Activated CD8-positive, alpha-beta T cell treated with anti-CD3 and anti-CD28 coated beads, Interleukin-2, amount 10 ng/mL, durations not matched to agents 7 days and 5 days (primary cell): ENCODE data around the gene SLC9A3. TPM values are rescaled to one million over a fixed set of nuclear protein-coding genes. Genes with fewer than 3 reads are reported as not detected.

Experiments
- ATAC-seq: fragments of 150-1000 bp; cut with Tn5 transposase; one replicate; pipeline ENCODE4 v1.10.0; 2021; ENCODE audit warnings: moderate library complexity
- CTCF ChIA-PET: fragments of 350-600 bp; sonication (Branson Sonifier 250); formaldehyde crosslinking; loops from one replicate; lab custom pipeline; 2021; ENCODE audit warnings: antibody characterized with exemption; lab: Charles Lee
- POLR2A ChIA-PET: fragments of 350-600 bp; sonication (Branson Sonifier 250); formaldehyde crosslinking; loops from one replicate; lab custom pipeline; 2021; ENCODE audit warnings: antibody characterized with exemption; lab: Charles Lee
- DNase-seq: peaks from one replicate; pipeline ENCODE4 v3.0.0-alpha.2; 2020
- H3K27ac Mint-ChIP-seq: one replicate; pipeline ENCODE4 v1.8.0; 2021; ENCODE audit warnings: mild to moderate bottlenecking, mixed read lengths
- H3K27me3 Mint-ChIP-seq: one replicate; pipeline ENCODE4 v1.8.0; 2021; ENCODE audit warnings: low read depth, mixed read lengths
- H3K36me3 Mint-ChIP-seq: one replicate; pipeline ENCODE4 v1.8.0; 2021; ENCODE audit warnings: low read depth, mixed read lengths
- H3K4me1 Mint-ChIP-seq: one replicate; pipeline ENCODE4 v1.8.0; 2021; ENCODE audit warnings: low read depth, mixed read lengths
- H3K4me3 Mint-ChIP-seq: one replicate; pipeline ENCODE4 v1.8.0; 2021; ENCODE audit warnings: mild to moderate bottlenecking, mixed read lengths
- H3K9me3 Mint-ChIP-seq: one replicate; pipeline ENCODE4 v1.8.0; 2022; ENCODE audit warnings: mixed read lengths; ENCODE audit not compliant: insufficient read depth
- total RNA-seq, 2 experiments: library from RNA; stranded (reverse); gene quantifications; one replicate each; pipeline ENCODE4 v1.2.3, GENCODE V29; 2021

Gene SLC9A3
- total RNA-seq, 2 experiments from 2014 or later: 1.6 to 1.9 TPM

DNA sequence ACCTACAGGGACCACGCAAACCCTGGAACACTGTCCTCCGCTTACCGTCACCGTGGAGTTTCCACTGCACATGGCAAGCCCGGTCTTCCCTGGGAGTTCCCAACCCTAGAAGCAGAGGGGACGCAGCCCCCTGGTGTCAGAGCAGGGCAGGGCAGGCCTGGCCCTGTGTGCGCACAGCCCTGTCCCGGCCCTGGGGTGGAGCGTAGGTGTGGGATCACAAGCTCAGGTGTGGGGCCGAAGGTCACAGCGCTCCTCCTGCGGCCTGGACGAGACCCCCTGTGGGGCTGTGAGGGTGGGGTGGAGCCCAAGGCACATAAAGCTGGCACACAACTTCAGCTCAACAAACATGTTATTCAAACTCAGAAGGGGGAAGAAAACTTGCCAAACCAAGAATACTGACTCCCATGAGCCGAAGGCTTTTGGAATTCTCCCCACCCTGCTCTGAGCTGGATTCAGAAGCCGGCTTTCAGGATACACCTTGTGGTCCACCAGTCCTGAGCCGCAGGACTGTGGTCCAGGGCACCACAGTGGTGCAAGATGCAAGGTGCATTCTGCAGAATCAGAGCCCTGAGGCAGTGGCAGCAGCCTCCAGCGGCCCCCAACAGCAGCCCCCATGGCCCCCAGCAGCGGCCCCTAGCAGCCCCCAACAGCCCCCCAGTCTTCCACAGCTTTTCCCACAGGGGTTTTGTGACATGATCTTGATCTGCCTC, 93.1 kb downstream of the SLC9A3 start:
- H3K27ac Mint-ChIP-seq: peak overlapping the region; percentile 43
- peaks cover 46% of the 10 kb centered on the region for H3K36me3 Mint-ChIP-seq
- peak; percentile 92 for ATAC-seq
- CTCF ChIA-PET: interaction anchor here (0.7 to 2.7 kb wide), 18 partner anchors 9 to 212 kb away, joined by 3 to 32 read pairs (median 4); partner anchors contain the start of gene AHRR
- no peaks in the 10 kb centered on the region for H3K9me3 Mint-ChIP-seq
- H3K27me3 Mint-ChIP-seq: no peaks in the 10 kb centered on the region
- peak; percentile 58 for DNase-seq
- POLR2A ChIA-PET: no interaction called here
- peaks cover 13% of the 10 kb centered on the region for H3K4me1 Mint-ChIP-seq
- H3K4me3 Mint-ChIP-seq: no peak overlapping the region

DNA sequence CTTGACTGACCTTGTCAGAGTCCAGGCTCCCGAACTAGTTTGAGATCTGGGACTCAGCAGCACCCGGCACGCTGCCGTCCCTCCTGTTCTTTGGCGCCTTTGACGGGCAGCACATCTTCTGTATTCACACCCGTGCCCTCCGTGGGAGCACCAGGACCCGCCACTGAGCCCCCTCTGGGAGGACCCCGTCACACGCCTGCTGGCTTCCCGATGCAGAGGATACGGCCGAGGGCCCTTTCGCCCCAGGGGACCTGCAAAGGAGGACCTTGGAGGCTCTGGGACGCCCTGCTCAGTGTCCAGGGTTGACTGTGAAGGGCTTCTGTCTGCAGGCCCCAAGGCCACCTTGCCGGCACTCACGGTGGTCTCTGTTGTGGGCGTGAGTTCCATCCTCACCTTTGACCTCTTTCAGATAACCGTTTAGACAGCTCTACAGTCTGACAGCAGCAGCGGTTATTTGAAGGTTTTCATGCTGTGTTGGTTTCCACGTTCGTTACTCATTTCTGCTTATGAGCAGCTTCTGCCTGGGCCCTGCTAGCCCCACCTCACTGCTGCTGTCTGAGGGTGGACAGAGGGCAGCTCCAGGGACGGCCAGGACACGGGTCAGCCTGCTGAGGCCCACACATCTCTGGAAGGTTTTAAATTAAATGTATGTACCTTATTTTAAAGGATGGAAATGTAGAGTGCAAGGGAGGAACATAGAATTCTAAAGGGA, 93.9 kb downstream of the SLC9A3 start:
- Mint-ChIP-seq H3K27me3 (no peaks in the 10 kb centered on the region), H3K4me1 (peaks cover 14% of the 10 kb centered on the region), H3K36me3 (peaks cover 53% of the 10 kb centered on the region), H3K9me3 (no peaks in the 10 kb centered on the region), H3K27ac (no peak overlapping the region), H3K4me3 (no peak overlapping the region)
- ATAC-seq (no peak), DNase-seq (no peak)
- ChIA-PET POLR2A (no interaction called here), CTCF (interaction anchor here (1.0 to 2.7 kb wide), 13 partner anchors 10 to 147 kb away, joined by 3 to 32 read pairs (median 6); partner anchors contain the start of gene AHRR)

DNA sequence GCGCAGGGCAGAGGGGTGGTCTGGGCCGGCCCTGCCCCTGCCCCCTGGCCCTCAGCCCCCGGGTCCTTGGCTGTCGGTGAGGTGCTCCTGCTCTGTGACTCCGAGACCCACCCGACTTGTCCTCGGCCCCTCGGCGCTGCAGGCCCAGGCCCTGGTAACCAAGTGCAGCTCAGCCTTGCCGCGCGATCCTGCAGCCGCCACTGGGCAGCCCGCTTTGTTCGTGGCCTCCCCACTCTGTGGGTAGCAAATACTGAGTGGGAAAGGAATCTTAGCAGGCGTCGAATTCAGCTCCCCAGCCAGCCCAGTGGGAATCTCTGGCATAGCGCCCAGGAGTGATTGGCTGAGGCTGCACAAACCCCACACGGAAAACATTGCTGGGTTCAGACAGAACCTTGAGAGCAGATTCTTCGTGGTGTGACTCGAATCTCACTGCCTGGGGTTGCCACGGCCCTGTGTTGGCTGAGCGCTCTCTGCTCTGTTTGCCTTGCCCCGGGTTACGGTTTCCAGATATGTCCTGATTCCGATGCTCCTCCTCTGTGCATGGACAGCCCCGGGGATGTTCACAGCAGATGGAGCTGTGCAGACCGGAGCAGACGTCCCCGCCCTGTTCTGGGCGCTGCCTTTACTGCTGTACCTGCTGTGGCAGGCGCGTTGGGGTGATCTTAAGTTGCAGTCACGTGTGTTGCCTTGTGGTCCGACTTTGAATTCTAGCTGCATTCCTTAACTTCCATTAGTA, 94.6 kb downstream of the SLC9A3 start:
- DNase-seq (no peak), ATAC-seq (no peak)
- ChIA-PET CTCF (interaction anchor here (1.1 to 2.7 kb wide), 4 partner anchors 16 to 146 kb away, joined by 4 to 32 read pairs (median 14); no protein-coding TSS in a partner anchor), POLR2A (no interaction called here)
- Mint-ChIP-seq H3K27me3 (no peaks in the 10 kb centered on the region), H3K4me3 (no peak overlapping the region), H3K36me3 (peaks cover 54% of the 10 kb centered on the region), H3K27ac (no peak overlapping the region), H3K9me3 (no peaks in the 10 kb centered on the region), H3K4me1 (peaks cover 19% of the 10 kb centered on the region)

DNA sequence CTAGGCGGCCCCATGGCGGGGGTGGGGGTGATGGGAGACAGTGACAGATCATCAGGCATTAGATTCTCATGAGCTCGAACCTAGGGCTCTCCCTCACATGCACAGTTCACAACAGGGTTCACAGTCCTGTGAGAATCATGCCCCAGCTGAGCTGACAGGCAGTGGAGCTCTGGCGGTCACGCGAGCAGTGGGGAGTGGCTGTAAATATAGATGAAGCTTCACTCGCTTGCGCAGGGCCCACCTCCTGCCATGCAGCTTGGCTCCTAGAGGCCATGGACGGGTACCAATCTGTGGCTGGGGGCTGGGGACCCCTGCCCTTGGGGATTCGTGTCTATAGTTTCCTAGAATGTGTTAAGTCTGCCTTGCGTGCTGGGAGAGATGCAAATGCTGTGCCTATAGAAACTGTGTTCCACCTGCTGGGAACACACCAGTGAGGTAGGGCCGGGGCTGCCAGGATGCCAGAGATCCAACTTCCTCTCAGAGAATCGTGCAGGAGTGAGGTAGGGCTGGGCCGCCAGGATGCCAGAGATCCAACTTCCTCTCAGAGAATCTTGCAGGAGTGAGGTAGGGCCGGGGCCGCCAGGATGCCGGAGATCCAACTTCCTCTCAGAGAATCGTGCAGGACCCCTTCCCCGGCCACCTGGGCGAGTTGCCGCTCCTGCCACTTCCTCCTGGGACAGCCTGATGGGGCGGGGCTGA, 95.3 kb downstream of the SLC9A3 start:
- Mint-ChIP-seq H3K4me3 (no peak overlapping the region), H3K9me3 (no peaks in the 10 kb centered on the region), H3K4me1 (peaks cover 24% of the 10 kb centered on the region), H3K27ac (peak overlapping the region; percentile 66), H3K36me3 (peaks cover 56% of the 10 kb centered on the region), H3K27me3 (no peaks in the 10 kb centered on the region)
- CTCF ChIA-PET: interaction anchor here (1.3 to 1.5 kb wide), 2 partner anchors 17 to 113 kb away, joined by 4 to 14 read pairs; no protein-coding TSS in a partner anchor
- DNase-seq (no peak), ATAC-seq (no peak)
- POLR2A ChIA-PET: no interaction called here

DNA sequence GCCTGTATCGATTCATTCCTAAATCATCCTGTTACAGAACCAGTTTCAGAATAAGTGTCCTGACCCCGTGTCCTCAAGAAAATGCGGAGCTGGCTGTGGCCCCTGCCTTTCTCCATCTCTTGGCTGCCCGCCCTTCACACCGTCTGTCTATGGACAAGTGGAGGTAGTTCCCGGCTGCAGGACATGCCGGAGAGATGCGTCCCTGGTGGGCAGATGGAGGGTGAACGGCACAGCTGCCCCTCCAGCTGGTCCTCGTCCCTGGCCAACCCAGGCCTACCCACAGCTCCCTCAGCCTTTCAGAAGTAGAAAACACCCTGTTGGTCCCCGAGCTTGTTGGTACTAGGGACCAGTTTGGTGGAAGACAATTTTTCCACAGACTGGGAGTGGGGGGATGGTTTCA, 96.0 kb downstream of the SLC9A3 start:
- POLR2A ChIA-PET: no interaction called here

DNA sequence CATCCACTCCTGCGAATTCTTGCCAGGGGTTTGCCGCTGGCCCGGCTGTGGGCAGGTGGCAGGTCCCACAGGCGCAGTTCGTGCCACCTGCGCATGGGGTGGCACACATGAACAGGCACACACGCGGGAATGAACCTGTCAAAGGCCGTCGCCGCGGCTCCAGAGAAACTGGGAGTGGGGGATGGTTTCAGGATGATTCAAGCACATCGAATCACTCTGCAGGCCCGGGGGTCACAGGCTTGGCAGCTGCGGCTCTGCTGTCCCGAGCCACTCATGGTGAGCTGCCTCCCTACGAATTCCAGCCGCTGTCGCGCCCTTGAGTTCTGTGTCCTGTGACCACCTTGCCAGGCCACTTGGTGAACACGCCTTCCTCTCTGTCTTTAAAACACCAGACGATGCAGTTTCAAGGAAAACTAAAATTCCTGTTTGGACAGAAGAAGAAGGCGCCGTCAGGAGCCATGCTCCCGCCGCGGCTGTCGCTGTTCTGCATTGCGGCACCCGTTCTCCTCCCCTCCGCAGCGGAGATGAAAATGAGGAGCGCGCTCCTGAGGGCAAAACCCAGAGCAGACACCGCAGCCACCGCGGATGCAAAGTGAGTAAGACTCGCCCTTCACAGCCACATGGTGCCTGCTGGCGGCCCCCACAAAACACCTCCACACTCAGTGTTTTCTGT, 96.7 kb downstream of the SLC9A3 start:
- H3K4me3 Mint-ChIP-seq: no peak overlapping the region
- peaks cover 38% of the 10 kb centered on the region for H3K4me1 Mint-ChIP-seq
- H3K27me3 Mint-ChIP-seq: no peaks in the 10 kb centered on the region
- H3K9me3 Mint-ChIP-seq: no peaks in the 10 kb centered on the region
- ChIA-PET CTCF (interaction anchor here (1.3 to 1.5 kb wide), 2 partner anchors 19 to 111 kb away, joined by 4 to 14 read pairs; no protein-coding TSS in a partner anchor), POLR2A (interaction anchor here (0.6 kb wide), 1 partner anchor 10 kb away, joined by 3 read pairs; no protein-coding TSS in a partner anchor)
- no peak overlapping the region for H3K27ac Mint-ChIP-seq
- DNase-seq: no peak
- ATAC-seq: no peak
- H3K36me3 Mint-ChIP-seq: peaks cover 64% of the 10 kb centered on the region

More for the DNA sequence above, 96.0 kb downstream of the SLC9A3 start:
- peaks cover 31% of the 10 kb centered on the region for H3K4me1 Mint-ChIP-seq
- CTCF ChIA-PET: interaction anchor here (1.3 to 1.5 kb wide), 2 partner anchors 18 to 112 kb away, joined by 4 to 14 read pairs; no protein-coding TSS in a partner anchor
- peaks cover 61% of the 10 kb centered on the region for H3K36me3 Mint-ChIP-seq
- no peaks in the 10 kb centered on the region for H3K27me3 Mint-ChIP-seq
- H3K4me3 Mint-ChIP-seq: no peak overlapping the region
- DNase-seq: no peak
- H3K27ac Mint-ChIP-seq: no peak overlapping the region
- no peak for ATAC-seq
- H3K9me3 Mint-ChIP-seq: no peaks in the 10 kb centered on the region

DNA sequence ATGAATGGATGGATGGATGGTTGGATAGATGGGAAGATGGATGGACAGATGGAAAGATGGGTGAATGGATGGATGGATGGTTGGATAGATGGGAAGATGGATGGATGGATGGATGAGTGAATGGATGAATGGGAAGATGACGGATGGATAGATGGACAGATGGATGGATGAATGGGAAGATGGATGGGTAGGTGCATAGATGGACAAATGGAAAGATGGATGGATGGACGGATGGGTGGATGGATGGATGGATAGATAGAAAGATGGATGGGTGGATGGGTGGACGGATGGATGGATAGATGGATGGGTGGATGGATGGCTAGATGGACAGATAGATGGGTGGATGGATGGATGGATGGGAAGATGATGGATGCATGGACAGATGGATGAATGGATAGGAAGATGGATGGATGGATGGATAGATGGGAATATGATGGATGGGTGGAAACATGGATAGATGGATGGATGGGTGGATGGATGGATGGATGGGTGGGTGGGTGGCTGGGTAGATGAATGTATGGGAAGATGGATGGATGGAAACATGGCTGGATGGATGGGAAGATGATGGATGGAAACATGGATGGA, 97.8 kb downstream of the SLC9A3 start:
- POLR2A ChIA-PET: no interaction called here
- Mint-ChIP-seq H3K27me3 (no peaks in the 10 kb centered on the region), H3K4me1 (peaks cover 45% of the 10 kb centered on the region), H3K27ac (no peak overlapping the region), H3K4me3 (no peak overlapping the region), H3K36me3 (peaks cover 61% of the 10 kb centered on the region), H3K9me3 (no peaks in the 10 kb centered on the region)
- DNase-seq (no peak), ATAC-seq (no peak)
- CTCF ChIA-PET: interaction anchor here (0.7 to 3.5 kb wide), 12 partner anchors 14 to 238 kb away, joined by 3 to 28 read pairs (median 4); partner anchors contain the start of gene AHRR

DNA sequence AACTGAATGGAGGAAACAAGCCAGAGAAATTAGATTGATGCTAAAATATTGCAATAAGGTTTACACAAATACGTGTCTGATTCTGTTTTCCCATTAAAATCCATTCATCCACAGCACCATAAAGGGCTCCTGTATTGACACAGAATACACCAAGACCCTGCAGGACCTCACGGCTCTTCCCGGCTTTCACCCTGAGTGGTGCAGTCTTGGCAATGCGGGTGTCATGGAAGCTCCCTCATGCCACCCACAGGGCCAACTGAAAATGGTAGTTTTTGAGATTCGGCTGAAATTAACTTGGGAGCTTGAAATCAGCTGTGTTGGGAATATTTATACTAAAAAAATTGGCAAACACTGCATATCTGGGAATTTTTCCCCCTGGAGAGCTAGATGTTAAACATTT, 98.5 kb downstream of the SLC9A3 start:
- CTCF ChIA-PET: interaction anchor here (0.7 to 3.5 kb wide), 14 partner anchors 10 to 237 kb away, joined by 3 to 28 read pairs (median 4); partner anchors contain the start of gene AHRR
- no peaks in the 10 kb centered on the region for H3K9me3 Mint-ChIP-seq
- no peaks in the 10 kb centered on the region for H3K27me3 Mint-ChIP-seq
- DNase-seq (peak; percentile 41), ATAC-seq (no peak)
- peaks cover 59% of the 10 kb centered on the region for H3K36me3 Mint-ChIP-seq
- no peak overlapping the region for H3K27ac Mint-ChIP-seq
- peaks cover 42% of the 10 kb centered on the region for H3K4me1 Mint-ChIP-seq
- no peak overlapping the region for H3K4me3 Mint-ChIP-seq
- POLR2A ChIA-PET: no interaction called here

DNA sequence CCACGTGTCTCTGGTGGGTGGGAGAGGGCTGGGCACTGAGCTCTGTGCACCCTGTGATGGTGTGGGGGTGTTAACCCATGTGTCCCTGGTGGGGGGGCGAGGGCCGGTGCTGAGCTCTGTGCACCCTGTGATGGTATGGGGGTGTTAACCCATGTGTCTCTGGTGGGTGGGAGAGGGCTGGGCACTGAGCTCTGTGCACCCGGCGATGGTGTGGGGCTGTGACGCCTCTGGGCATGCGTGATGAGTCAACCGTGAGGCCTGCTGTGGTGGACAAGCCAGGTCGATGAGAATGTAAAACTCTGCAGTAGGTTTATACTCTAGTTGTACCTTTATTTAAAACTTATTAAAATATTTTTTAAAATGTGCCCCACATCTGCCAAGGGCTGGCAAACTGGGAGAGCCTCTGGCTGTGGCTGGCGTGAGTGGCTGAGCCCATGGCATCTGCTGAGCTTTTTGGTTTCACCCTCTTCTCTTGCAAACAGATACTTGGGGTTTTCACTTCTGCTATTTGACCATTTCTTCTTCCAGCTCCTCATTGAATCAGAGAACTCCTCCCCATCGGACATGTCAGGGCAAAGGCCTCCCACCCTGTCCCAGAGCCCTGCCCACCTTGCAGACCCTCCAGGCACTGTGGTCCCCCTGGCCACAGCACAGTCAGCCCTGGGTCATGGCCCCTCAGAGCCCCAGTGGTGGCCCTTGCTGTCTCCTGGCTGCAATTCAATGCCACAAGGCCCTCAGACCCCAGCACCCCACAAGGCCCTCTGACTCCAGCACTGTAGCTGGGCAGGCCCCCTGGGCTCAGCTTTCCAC, 99.7 kb downstream of the SLC9A3 start:
- H3K27me3 Mint-ChIP-seq: no peaks in the 10 kb centered on the region
- no peak for DNase-seq
- no peak overlapping the region for H3K4me3 Mint-ChIP-seq
- H3K27ac Mint-ChIP-seq: peak overlapping the region; percentile 84
- ChIA-PET CTCF (interaction anchor here (0.6 to 3.5 kb wide), 8 partner anchors 8 to 112 kb away, joined by 3 to 28 read pairs (median 4); partner anchors contain the start of gene AHRR), POLR2A (interaction anchor here (0.9 kb wide), 1 partner anchor 45 kb away, joined by 4 read pairs; no protein-coding TSS in a partner anchor)
- H3K36me3 Mint-ChIP-seq: peaks cover 65% of the 10 kb centered on the region
- peaks cover 43% of the 10 kb centered on the region for H3K4me1 Mint-ChIP-seq
- no peak for ATAC-seq
- no peaks in the 10 kb centered on the region for H3K9me3 Mint-ChIP-seq
